Measurements from ENCODE around the gene PSMA6.

Gene PSMA6

DNA sequence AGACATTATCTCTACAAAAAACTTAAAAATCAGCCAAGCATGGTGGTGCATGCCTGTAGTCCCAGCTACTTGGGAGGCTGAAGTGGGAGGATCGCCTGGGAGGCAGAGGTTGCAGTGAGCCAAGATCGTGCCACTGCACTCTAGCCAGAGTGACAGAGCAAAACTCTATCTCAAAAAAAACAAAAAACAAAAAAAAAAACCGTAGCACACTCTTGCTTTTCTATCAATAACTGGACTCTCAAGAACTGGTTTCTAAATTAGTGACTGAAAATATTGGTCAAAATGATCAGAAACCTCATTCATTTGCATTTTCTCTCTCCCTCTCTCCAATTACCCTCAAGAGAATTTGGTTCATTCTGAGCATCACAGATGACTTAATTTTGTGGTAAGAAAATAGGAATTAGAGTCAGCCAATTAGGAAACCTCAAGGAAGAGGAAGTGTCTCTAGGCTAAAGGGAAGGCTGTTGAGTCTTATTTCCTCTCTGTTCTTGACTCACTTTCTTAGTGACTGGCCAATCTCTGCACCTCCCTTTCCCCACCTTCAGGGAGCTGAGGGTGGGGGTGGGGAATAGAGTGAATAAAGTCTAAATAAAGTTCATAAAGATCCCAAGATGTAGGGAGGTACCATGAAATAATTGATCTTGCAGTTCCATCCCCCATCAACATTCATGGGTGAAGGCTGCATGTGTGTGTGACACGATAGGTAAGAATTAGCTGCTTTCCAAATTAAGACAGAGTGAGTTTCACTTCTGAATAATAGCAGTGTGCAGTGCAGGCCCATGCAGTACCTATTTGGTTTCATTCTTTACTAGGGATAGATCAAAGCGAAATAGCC lies 6.8 kb upstream of the PSMA6 start:
- no peak for DNase-seq (ENCODE audit: low read depth, low spot score)
- no peak overlapping the region for H3K4me3 ChIP-seq (ENCODE audit: low read depth, low read length)
- TF ChIP-seq CTCF (IDR thresholded peaks at IDR 0.05; ENCODE audit: insufficient read depth, low read length, missing control alignments), result no peak
- POLR2A ChIA-PET, result no interaction called here
- CTCF ChIA-PET, result interaction anchor here (2.2 kb wide), 1 partner anchor 144 kb away, joined by 5 read pairs; no protein-coding TSS in a partner anchor

- DNase-seq (ENCODE audit: low read depth, low spot score), result no peak
- CTCF ChIA-PET, result interaction anchor here (1.6 kb wide), 1 partner anchor 119 kb away, joined by 8 read pairs; the partner anchor contains the start of gene NFKBIA
Observed at GRCh38 chr14:35286003-35286600, 6.1 kb upstream of the PSMA6 start.

DNA sequence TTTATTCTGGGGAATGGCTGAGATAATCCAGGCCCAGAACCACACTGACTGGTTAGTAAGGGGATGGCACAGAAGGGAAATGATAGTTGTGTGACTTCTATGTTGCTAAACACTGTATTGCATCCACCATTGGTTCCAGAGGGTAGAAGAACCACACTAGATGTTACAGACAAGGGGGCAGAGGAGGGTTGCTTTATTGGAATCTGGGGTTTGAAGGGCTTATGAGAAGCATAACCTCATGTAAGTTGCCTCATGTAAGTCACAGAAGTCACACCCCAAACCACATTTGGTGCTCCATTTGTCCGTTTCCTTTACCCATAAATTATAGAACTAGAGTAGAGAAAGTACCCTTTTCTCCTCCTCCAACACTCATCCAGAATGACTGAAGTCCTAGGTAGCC lies 5.5 kb upstream of the PSMA6 start:
- ChIA-PET CTCF (interaction anchor here (1.6 kb wide), 1 partner anchor 119 kb away, joined by 8 read pairs; the partner anchor contains the start of gene NFKBIA), POLR2A (no interaction called here)
- TF ChIP-seq CTCF (IDR thresholded peaks at IDR 0.05; ENCODE audit: insufficient read depth, low read length, missing control alignments), result no peak
- no peak for DNase-seq (ENCODE audit: low read depth, low spot score)
- no peak overlapping the region for H3K4me3 ChIP-seq (ENCODE audit: low read depth, low read length)

More at GRCh38 chr14:35286003-35286600, 6.1 kb upstream of the PSMA6 start:
- H3K4me3 ChIP-seq (ENCODE audit: low read depth, low read length), result no peak overlapping the region
- POLR2A ChIA-PET, result no interaction called here
- TF ChIP-seq CTCF (IDR thresholded peaks at IDR 0.05; ENCODE audit: insufficient read depth, low read length, missing control alignments), result no peak

DNA sequence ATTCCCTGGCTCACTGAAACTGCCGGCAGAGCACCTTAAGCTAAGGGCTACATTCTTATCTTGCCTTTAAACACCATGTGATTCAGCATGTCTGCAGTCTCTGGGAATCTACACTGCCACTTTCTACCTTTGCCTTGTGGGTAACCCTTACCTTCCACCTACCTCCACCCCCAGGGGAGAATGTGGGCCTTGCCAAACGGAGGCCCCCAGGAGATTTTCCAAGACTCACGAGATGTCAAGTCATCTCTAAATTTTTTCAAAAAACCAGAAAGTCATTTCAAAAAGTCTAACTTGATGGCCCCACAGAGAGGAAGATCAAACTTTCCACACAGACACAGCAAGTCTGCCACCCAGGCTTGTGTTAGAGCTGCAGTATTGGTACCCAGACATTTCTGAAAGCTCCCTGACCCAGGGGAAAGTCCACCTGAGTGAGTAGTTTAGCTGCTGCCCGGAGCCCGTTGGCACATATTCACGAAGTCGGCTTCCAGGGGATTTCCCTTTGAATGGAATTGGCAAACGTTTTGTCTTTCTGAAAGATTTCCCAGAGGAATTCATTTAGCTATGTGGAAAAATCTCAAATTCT lies 4.7 kb upstream of the PSMA6 start:
- ChIA-PET CTCF (interaction anchor here (1.6 kb wide), 1 partner anchor 118 kb away, joined by 8 read pairs; the partner anchor contains the start of gene NFKBIA), POLR2A (no interaction called here)
- DNase-seq (ENCODE audit: low read depth, low spot score), result no peak
- no peak overlapping the region for H3K4me3 ChIP-seq (ENCODE audit: low read depth, low read length)
- no peak for TF ChIP-seq CTCF (IDR thresholded peaks at IDR 0.05; ENCODE audit: insufficient read depth, low read length, missing control alignments)

GRCh38 chr14:35289623-35290022 lies 2.6 kb upstream of the PSMA6 start:
- ChIA-PET POLR2A (no interaction called here), CTCF (no interaction called here)
- no peak for DNase-seq (ENCODE audit: low read depth, low spot score)
- H3K4me3 ChIP-seq (ENCODE audit: low read depth, low read length), result no peak overlapping the region
- TF ChIP-seq CTCF (IDR thresholded peaks at IDR 0.05; ENCODE audit: insufficient read depth, low read length, missing control alignments), result no peak
